NCI-H146 treated with DMSO at 0.1 percent for 48 hours (cell line): Measurements from ENCODE around the gene TSC22D1.

Experiments used
- DNase-seq: peaks from one replicate; lab custom pipeline; 2025; ENCODE audit not compliant: unreplicated experiment; lab: John Stamatoyannopoulos, UW

TSC22D1 gene

DNA sequence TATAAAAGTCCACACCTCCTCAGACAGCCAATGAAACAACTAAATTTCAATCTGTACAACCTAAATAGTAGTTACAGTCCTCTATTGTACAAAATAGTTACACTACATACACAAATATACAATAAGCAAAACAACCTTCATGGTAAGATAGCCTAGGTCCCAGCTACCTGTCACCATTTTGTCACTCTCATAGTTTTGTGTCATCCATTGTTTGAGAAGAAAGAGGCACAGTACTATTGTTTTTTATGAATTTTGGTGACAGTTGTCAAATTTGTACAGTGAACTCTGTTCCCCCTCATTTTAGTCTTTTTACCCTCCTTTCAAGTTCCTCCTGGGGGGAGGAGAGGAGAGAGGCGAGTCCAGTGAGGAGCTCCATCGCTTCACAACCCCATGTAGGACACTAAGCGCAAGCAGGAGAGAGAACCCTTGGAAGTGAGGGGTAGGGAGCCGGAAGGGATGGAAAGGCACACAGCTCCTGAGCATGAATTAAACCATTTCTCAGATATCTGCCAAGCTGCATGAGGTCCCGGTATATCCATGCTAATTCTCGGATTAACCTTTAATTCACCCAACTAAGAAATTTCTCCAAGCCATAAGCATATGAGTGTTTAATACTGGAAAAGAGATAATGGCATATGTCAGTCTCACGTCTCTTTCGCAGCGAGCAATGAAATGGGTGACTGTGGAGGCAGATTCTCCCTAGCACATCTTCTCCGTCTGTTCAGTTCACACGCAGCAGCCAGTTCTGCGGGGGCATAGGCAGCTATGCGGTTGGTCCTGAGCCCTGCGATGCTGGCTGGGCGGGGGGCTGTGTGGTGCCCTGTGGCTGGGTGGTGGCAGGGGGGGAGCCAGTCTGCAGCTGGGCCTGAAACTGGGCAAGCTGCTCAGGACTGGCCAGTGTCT lies 142.0 kb downstream of the TSC22D1 start:
- no peak for DNase-seq

DNA sequence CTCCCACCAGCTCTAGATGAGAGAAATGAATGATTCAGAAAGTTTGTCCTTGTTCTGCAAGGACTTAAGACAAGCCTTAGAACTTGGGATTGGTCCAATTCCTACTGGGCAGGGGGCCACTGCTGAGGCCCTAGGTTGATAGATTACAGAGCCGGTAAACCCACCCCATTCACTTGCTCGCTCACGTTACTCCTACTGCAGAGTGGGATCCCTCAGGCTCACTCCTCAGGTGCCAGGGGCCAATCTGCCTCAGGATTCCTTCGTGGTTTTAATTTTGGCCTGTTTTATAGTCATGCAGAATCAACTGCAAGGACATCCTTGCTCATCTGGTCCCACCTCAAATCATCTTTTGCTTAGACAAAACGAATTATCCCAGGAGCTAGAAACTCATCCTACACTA lies 143.5 kb downstream of the TSC22D1 start:
- no peak for DNase-seq

DNA sequence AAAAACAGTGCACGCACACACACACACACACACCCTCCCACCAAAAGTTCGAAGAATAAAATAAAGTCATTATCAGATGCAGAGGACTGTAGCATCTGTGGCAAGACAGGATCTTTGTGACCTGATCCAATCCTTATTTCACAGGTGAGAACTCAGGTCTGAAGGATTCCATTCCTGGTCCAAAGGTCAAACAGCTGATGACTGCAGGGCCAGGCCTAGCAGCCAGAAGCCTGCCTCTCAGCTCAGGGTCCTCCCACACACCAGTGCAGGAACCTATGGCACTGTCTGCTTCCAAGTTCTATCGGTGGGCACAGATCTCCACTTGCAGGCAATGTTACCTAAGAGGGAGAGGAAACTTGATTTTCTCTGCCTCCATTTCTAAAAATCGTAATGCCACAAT lies 145.0 kb downstream of the TSC22D1 start:
- no peak for DNase-seq

DNA sequence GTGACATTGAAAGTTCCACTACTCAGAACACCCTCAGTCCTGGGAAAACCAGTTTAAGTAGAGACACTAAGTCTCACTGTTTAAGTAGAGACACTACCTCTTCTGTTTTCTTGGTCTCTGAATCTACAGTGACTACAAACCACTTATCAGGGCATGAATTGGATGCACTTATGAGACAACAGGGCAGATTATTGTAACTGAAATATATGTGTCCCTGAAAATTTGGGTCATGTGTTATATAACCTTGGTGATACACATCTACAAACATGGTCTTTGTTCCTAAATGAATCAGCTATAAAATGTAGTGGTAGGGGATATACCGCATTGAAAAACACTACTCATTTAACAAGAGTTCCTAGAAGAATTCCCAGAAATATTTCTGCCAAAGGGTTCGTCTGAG lies 146.8 kb downstream of the TSC22D1 start:
- DNase-seq = no peak

DNA sequence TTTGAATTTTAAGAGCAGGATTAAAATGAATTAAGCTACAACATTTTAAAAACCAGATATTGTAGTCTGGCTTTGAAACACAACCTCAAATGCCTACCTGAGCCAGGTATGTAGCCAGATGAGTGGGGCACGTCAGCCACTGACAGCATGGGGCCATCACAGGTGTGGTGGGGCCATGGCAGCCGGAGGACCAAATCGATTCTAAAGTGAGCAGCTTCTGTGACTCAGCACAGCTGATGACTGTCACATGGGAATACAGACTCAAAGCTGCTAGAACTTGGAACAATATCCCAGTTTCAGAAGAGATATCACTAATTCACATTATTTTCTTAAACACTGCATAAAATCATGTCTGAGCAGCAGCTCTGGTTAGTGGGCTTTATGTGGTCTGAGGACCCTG lies 149.7 kb downstream of the TSC22D1 start:
- no peak for DNase-seq

DNA sequence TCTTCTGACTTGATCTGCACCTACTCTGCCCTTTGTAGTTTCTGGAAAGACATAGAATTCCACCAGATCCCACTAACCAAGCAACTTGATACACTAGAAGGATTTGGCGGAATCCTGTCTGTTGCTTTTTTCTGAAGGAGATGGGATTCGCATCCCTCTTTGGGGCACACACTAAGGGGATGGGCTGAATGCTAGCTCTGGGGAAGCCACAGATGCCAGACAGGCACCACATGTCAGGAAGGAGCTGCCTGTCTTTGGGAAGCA lies 150.4 kb downstream of the TSC22D1 start:
- no peak for DNase-seq

DNA sequence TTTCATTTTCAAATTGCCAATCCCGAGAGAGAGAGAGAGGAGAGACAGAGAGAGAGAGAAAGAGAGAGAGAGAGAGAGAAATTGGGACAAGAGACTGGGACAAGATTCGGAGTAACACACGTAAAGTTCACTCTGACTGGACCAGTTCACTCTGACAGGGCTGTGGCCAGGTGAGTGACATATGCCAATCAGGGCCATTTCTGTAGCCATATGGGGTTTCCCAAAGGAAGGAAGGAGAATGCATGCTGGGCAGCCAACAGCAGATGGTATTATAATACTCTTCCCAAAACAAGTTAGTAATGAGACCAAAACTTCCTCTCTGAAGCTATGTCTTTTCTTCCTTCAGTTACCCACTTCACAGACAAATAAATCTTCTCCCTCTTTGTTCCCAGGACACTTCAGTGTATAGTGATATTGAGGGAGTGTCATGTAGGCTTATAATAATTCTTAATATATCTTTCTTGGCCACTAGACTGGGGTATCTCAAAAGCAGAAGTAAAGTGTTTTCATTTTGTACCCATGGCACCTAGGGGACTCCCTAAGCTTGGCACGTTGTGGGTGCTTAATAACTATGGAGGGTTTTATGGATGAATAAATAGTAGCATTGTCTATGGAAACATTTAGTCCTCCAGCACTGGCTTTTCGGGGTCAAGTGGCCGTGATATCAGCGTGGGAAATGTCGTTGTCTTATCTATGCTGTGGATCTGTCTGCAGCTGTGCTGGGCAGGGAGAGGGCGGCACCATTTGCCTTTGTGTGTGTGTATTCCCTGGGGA lies 150.9 kb downstream of the TSC22D1 start:
- no peak for DNase-seq

DNA sequence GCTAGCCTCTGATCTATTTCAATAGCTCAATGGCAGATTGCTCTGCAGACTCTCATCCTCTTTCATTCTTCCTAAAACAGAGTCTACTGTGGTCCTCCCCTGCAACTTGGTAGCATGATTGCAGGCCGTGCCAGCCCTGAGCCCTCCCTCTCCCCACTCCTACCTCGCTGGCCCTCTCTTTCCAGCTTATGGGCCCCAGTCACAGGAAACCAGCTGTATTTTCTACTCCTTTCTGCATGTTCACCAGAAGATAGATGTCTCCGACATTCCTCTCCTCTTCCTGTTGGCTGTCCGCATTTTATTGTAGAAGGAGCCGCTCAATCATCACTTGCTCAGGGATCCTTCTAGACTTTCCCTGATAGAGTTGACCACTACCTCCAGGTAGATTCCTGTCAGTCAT lies 152.3 kb downstream of the TSC22D1 start:
- no peak for DNase-seq

DNA sequence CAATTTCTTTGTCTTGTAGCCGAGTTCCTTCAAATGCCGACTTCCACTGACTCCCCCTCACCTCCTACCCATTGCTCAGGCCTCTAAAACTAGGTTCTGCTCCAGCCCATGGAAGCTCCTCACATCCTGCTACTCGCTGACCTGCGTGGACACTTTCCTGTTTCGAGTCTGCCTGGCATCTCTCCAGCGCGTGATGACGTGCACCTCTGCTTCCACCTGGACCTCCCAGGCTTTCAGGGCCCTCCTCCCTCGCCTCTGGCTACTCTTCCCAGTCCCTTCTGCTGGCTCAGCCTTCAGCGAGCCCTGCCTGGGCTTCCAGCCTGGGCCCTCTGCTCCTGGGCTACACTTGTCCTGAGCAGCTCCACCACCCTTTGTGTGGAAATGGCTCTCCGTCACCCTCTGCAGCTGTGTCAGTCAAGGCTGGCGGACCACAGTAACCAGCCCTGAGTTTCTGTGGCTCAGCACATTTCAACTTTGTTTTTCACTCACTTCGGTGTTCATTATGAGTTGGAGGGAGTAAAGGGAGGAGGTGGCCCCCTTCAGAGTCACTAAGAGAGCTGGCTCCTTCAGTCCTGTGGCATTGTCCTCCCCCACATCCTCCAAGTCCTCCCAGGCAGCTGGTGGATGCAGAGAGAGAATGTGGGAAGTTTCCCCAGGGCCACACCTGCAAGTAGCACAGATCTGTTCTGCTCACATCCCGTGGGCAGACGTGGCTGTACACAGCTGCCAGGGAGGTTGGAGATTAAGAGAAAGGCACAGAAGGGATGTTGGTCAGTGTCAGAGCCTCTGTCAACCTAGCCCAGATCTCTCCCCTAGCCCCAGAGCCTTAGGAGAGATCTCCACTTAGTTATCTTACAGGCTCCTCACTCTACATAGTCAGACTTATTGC lies 153.1 kb downstream of the TSC22D1 start:
- no peak for DNase-seq

DNA sequence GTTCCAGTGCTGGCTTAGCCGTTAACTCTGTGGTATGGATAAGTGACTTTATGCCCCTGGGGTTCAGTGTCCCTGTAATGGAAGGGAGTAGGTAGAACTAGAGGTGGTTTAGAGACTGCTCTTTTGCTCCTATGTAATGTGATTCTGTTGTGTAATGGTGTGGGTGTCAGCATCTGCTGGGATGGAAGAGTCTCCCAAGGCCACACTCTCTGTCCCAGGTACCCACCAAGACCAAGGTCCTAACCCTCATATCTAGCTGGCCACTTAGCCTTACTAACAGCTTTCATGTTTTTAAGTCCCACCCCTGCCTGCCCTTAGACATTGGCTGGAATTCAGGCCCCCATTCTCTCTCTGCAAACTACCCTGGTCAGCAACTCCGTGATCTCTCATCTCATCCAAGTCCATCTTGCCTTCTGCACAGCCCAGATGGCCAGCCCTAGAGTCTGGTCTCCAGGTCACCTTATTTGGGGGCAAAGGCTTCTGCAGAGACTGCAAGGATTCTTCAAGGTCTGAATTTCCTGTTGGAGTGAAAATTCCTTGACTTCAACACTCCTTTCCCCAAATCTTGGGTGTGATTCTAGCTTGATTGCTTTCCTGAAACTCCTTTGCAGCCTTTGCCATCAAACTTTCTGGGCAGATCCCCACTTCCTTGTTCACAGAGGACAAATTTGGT lies 154.1 kb downstream of the TSC22D1 start:
- DNase-seq = no peak

DNA sequence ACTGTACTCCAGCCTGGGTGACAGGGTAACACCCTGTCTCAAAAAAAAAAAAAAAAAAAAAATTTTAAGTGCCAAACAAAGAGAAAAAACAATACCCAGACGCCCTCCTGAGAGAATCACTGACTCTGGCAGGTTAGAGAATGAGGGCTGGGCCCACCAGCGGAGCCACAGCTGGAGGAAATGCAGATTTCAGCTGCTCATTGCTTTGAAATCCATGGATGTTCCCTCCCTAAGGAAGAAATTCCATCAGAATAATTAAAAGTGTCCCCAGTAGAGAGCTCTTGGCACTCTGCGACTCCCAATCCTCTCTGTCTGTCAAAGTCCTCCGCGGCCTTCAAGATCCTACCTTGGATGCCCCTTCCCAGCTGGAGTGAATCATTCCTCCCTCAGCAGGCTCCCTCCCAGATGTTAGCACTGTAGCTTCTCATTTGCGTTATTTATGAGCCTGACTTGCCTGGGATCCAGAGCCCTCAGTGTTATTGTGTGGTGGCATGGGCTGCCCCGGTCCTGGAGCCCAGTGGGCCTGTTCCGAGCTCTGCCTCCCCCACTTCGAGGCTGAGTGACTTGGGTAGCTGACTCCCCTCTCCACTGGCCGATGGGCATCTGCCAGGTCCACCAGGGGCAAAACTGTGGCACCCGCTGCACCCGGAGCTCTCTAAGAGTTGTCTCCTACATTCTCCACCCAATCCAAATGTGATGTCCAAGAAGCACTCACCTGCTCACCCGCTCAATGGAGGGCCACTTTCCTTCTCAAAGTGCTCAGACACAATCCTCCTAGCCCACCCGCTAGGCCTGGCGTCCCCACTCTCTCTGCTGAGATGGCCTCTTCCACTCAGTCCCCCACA lies 155.5 kb downstream of the TSC22D1 start:
- no peak for DNase-seq

DNA sequence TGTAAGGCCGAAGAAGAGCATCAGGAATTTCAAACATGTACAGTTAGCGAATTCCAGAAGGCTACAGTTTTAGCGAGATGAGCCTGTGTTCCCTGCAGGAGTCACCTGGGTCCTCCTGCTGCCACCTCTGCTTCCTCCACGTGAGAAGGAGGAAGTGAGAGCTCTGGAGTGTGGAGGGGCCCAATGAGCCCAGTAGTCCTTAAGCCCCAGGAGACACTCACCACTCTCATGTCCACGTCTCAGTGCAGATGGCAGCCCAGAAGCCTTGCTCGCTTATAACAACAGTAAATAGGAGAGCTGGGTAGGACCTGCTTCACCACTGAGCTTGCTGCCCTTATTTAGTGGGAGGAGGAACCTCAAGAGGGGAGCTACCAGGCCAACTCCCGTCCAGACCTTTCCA lies 158.3 kb downstream of the TSC22D1 start:
- no peak for DNase-seq

DNA sequence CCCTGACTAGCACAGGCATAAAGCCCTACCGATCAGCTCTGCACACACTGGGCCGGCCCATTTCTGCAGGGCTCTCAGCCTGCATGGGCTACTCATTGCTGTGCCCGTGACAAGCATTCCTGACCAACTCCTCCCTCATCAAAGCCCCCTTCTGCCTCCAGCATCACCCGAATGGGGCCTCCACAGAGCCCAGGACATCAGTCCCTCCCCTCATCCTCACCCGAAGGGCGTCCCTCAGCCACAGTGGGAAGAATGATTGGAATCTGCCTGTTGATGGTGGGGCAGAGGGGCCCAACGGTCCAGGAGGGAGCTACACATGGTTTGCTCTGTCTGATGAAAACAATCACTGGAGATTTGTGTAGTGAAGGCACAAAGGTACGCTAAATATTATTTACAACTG lies 158.7 kb downstream of the TSC22D1 start:
- DNase-seq = no peak

DNA sequence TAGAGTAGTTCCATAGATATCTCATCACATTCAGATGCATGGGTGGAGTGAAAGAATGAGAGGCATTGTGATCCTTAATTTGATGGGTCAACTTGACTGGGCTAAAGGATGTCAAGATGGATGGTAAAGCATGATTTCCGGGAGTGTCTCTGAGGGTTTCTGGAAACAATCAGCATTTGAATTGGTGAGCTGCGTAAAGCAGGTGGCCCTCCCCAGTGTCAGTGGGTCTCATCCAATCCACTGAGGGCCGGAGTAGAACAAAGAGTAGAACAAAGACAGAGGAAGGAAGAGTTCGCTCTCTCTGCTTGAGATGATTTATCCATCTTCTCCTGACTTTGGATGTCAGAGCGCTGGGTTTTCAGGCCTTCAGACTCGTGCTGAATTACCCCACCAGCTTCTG lies 159.4 kb downstream of the TSC22D1 start:
- DNase-seq = no peak

DNA sequence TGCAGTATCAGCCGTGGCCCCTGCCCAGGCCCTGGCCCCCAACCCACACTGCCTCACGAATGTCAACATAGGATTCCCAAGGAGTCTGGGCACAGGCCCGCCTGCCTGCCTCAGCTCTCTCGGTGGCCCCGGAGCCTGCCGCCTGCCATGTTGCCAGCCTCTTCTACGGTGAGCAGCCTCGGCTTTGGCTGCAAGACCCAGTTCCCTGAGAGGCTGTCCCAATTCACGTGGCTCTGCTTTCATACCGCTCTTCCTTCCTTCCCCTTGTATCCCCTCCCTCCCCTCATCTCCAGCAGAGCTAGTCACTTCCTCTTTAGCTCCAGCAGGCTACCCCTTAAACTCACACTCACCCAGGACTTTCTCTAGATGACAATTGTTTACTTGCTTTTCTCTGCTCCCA lies 159.8 kb downstream of the TSC22D1 start:
- DNase-seq = no peak

DNA sequence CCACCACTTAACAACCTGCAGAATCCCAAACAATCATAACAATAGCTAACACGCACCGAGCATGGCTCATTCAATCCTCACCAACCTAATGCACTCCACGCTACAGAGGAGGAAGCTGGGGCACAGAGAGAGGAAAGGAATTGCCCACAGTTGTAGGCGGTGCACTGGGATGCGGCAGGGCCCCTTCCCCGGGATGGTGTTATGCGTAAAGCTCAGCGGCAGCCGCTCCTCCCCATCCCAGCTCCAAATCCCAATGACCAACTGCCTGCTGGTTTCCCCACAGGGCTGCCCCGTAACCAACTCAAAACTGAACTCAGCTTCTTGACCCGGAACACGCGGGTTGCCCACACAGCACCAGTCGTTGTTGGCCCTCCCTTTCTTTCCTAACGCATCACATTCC lies 160.3 kb downstream of the TSC22D1 start:
- DNase-seq = no peak

DNA sequence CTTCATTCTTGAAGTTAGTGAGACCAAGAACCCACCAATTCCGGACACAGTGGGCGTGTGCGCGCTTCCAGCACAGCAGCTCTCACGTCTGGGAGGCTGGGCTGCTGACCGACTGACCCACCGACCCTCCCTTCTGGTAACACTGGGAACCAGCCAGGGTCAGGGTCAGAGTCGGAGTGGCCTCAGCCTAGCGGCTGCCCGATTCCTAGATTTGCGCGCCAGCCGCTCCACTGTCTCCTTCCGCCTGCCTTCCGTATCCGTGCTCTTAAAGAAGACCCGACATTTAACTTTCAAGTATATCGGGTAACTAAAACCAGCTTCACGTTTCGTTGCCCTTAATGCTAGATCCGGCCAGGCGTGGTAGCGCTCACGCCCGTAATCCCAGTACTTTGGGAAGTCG lies 161.4 kb downstream of the TSC22D1 start:
- DNase-seq = no peak

DNA sequence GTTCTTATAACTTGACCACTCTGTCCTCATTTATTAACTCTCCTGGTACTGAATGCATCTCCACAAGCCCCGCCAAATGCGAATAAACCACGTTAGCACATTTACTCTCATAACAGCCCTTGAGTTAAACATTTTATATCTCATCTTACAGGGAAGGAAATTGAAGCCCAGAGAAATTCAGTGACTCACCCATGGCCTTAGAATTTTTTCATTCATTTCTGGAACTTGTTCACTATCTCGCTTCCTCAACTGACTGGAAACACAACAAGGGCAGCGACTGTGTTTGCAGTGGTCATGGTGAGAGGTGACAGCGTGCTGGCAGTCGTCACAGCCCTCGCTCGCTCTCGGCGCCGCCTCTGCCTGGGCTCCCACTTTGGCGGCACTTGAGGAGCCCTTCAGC lies 163.0 kb downstream of the TSC22D1 start:
- DNase-seq = no peak

DNA sequence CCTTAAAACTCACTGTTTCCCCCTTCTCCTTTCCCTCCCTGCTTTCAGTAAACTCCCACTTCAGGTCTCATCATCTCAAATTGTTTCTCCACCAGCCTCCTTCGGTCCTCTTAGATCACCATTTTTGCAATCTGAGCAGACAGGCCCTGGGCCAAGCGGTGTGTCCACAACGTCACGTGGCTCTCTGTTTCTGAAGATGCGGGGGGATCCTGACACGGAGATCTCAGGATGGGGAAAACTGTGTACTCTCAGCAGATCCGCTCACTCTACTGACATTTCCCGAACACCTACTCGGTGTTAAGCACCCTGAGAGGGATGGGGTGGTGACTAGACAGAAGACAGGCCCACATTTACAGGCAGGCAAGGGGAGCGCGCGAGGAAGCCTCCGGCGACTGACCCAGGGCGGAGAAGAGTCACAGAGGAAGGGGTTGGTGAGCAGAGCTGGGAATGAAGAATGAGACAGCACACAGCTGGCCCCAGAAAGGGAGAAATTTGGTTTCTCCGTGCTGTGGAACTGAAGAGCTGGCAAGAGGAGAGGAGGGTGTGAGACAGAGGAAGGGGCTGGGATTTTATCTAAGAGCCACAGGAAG lies 163.7 kb downstream of the TSC22D1 start:
- DNase-seq = no peak

DNA sequence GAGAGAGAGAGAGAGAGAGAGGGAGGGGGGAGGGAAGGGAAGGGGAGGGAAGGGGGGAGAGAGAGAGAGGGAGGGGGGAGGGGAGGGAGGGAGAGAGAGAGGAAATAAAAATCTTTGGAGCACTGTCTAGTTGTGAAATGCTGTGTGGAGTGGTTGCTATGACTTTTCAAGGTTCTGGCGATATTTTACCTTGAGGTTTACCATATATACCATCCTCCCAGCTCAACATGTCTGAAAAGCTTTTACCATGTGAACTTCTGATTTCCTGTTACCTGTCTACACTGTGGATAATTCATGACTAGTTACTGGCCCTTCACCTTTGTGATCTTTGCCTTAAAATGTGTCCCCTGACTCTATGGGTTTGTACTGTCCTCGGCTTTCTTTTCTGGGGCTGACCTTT lies 164.3 kb downstream of the TSC22D1 start:
- no peak for DNase-seq
